Stimulated activated memory B cell treated with anti-CD40 and anti-IgM and Interleukin-4, amounts not matched to agents 10 μg/mL and 1 μg/mL and 100 μg/mL, for 72 hours (primary cell): ENCODE results near the gene CHSY3.

Experiments
- ATAC-seq: fragments of 150-1000 bp; cut with Tn5 transposase; 2 replicates; pipeline ENCODE4 v1.10.0; 2021
- H3K27ac Mint-ChIP-seq: one replicate; pipeline ENCODE4 v1.8.0; 2022; ENCODE audit warnings: mild to moderate bottlenecking, mixed read lengths
- H3K27me3 Mint-ChIP-seq: one replicate; pipeline ENCODE4 v1.8.0; 2022; ENCODE audit warnings: mixed read lengths
- H3K36me3 Mint-ChIP-seq: one replicate; pipeline ENCODE4 v1.8.0; 2022; ENCODE audit warnings: mixed read lengths
- H3K4me1 Mint-ChIP-seq: one replicate; pipeline ENCODE4 v1.8.0; 2022; ENCODE audit warnings: mixed read lengths
- H3K4me3 Mint-ChIP-seq: one replicate; pipeline ENCODE4 v1.8.0; 2022; ENCODE audit warnings: mild to moderate bottlenecking, moderate library complexity, mixed read lengths
- H3K9me3 Mint-ChIP-seq: one replicate; pipeline ENCODE4 v1.8.0; 2022; ENCODE audit warnings: mixed read lengths

Gene CHSY3

GRCh38 chr5:129973716-129974426 is 69.6 kb downstream of the CHSY3 start:
- ATAC-seq: no peak
- Mint-ChIP-seq H3K4me3 (no peak overlapping the region), H3K4me1 (no peaks in the 10 kb centered on the region), H3K36me3 (no peaks in the 10 kb centered on the region), H3K27me3 (no peaks in the 10 kb centered on the region), H3K27ac (no peak overlapping the region), H3K9me3 (no peaks in the 10 kb centered on the region)

GRCh38 chr5:129977810-129978209 is 73.5 kb downstream of the CHSY3 start:
- H3K36me3 Mint-ChIP-seq: no peaks in the 10 kb centered on the region
- H3K27ac Mint-ChIP-seq: no peak overlapping the region
- no peak overlapping the region for H3K4me3 Mint-ChIP-seq
- ATAC-seq: no peak
- H3K4me1 Mint-ChIP-seq: no peaks in the 10 kb centered on the region
- H3K27me3 Mint-ChIP-seq: no peaks in the 10 kb centered on the region
- H3K9me3 Mint-ChIP-seq: peaks cover 4% of the 10 kb centered on the region

- Mint-ChIP-seq H3K27me3 (no peaks in the 10 kb centered on the region), H3K4me1 (no peaks in the 10 kb centered on the region), H3K4me3 (no peak overlapping the region), H3K27ac (no peak overlapping the region), H3K36me3 (no peaks in the 10 kb centered on the region), H3K9me3 (peaks cover 4% of the 10 kb centered on the region)
- ATAC-seq: no peak
Observed at GRCh38 chr5:129978270-129978669, 74.0 kb downstream of the CHSY3 start.

GRCh38 chr5:129988453-129988852 is 84.2 kb downstream of the CHSY3 start:
- H3K36me3 Mint-ChIP-seq: no peaks in the 10 kb centered on the region
- no peaks in the 10 kb centered on the region for H3K4me1 Mint-ChIP-seq
- peaks cover 17% of the 10 kb centered on the region for H3K9me3 Mint-ChIP-seq
- no peaks in the 10 kb centered on the region for H3K27me3 Mint-ChIP-seq
- no peak overlapping the region for H3K4me3 Mint-ChIP-seq
- no peak overlapping the region for H3K27ac Mint-ChIP-seq
- ATAC-seq: no peak

- no peak for ATAC-seq
- H3K27me3 Mint-ChIP-seq: no peaks in the 10 kb centered on the region
- no peak overlapping the region for H3K27ac Mint-ChIP-seq
- no peak overlapping the region for H3K4me3 Mint-ChIP-seq
- peaks cover 10% of the 10 kb centered on the region for H3K9me3 Mint-ChIP-seq
- no peaks in the 10 kb centered on the region for H3K4me1 Mint-ChIP-seq
- no peaks in the 10 kb centered on the region for H3K36me3 Mint-ChIP-seq
Observed at GRCh38 chr5:129991780-129992179, 87.5 kb downstream of the CHSY3 start.

GRCh38 chr5:129996896-129997295 is 92.6 kb downstream of the CHSY3 start:
- Mint-ChIP-seq H3K9me3 (peaks cover 10% of the 10 kb centered on the region), H3K27me3 (no peaks in the 10 kb centered on the region)
- ATAC-seq: no peak

GRCh38 chr5:130000460-130000859 is 96.2 kb downstream of the CHSY3 start:
- ATAC-seq: no peak
- Mint-ChIP-seq H3K4me3 (no peak overlapping the region), H3K27me3 (no peaks in the 10 kb centered on the region), H3K27ac (no peak overlapping the region), H3K4me1 (no peaks in the 10 kb centered on the region), H3K36me3 (no peaks in the 10 kb centered on the region), H3K9me3 (peaks cover 4% of the 10 kb centered on the region)

More at GRCh38 chr5:129996896-129997295, 92.6 kb downstream of the CHSY3 start:
- no peak overlapping the region for H3K27ac Mint-ChIP-seq
- H3K36me3 Mint-ChIP-seq: no peaks in the 10 kb centered on the region
- H3K4me3 Mint-ChIP-seq: no peak overlapping the region
- H3K4me1 Mint-ChIP-seq: no peaks in the 10 kb centered on the region

- no peaks in the 10 kb centered on the region for H3K36me3 Mint-ChIP-seq
- no peaks in the 10 kb centered on the region for H3K9me3 Mint-ChIP-seq
- no peaks in the 10 kb centered on the region for H3K4me1 Mint-ChIP-seq
- ATAC-seq: no peak
- H3K27ac Mint-ChIP-seq: no peak overlapping the region
- H3K27me3 Mint-ChIP-seq: no peaks in the 10 kb centered on the region
- no peak overlapping the region for H3K4me3 Mint-ChIP-seq
Observed at GRCh38 chr5:130002183-130002582, 97.9 kb downstream of the CHSY3 start.

- no peaks in the 10 kb centered on the region for H3K4me1 Mint-ChIP-seq
- H3K27me3 Mint-ChIP-seq: no peaks in the 10 kb centered on the region
- no peak for ATAC-seq
- H3K4me3 Mint-ChIP-seq: no peak overlapping the region
- H3K9me3 Mint-ChIP-seq: no peaks in the 10 kb centered on the region
- no peak overlapping the region for H3K27ac Mint-ChIP-seq
- H3K36me3 Mint-ChIP-seq: no peaks in the 10 kb centered on the region
Observed at GRCh38 chr5:130002876-130003275, 98.6 kb downstream of the CHSY3 start.

GRCh38 chr5:130011986-130012385 is 107.7 kb downstream of the CHSY3 start:
- no peak overlapping the region for H3K27ac Mint-ChIP-seq
- H3K4me1 Mint-ChIP-seq: no peaks in the 10 kb centered on the region
- no peaks in the 10 kb centered on the region for H3K27me3 Mint-ChIP-seq
- peaks cover 13% of the 10 kb centered on the region for H3K9me3 Mint-ChIP-seq
- no peak for ATAC-seq
- H3K36me3 Mint-ChIP-seq: no peaks in the 10 kb centered on the region
- no peak overlapping the region for H3K4me3 Mint-ChIP-seq

- Mint-ChIP-seq H3K27me3 (no peaks in the 10 kb centered on the region), H3K4me1 (no peaks in the 10 kb centered on the region), H3K9me3 (peaks cover 12% of the 10 kb centered on the region), H3K27ac (no peak overlapping the region), H3K4me3 (no peak overlapping the region), H3K36me3 (no peaks in the 10 kb centered on the region)
- ATAC-seq: no peak
Observed at GRCh38 chr5:130017173-130017572, 112.9 kb downstream of the CHSY3 start.

- Mint-ChIP-seq H3K4me3 (no peak overlapping the region), H3K9me3 (peaks cover 12% of the 10 kb centered on the region)
Observed at GRCh38 chr5:130018641-130019040, 114.4 kb downstream of the CHSY3 start.

GRCh38 chr5:130021000-130021399 is 116.7 kb downstream of the CHSY3 start:
- H3K36me3 Mint-ChIP-seq: no peaks in the 10 kb centered on the region
- H3K27me3 Mint-ChIP-seq: no peaks in the 10 kb centered on the region
- ATAC-seq: no peak

More at GRCh38 chr5:130018641-130019040, 114.4 kb downstream of the CHSY3 start:
- H3K4me1 Mint-ChIP-seq: no peaks in the 10 kb centered on the region
- ATAC-seq: no peak
- no peaks in the 10 kb centered on the region for H3K27me3 Mint-ChIP-seq
- H3K36me3 Mint-ChIP-seq: no peaks in the 10 kb centered on the region
- no peak overlapping the region for H3K27ac Mint-ChIP-seq

GRCh38 chr5:130021876-130022275 is 117.6 kb downstream of the CHSY3 start:
- Mint-ChIP-seq H3K4me1 (no peaks in the 10 kb centered on the region), H3K36me3 (no peaks in the 10 kb centered on the region), H3K4me3 (no peak overlapping the region), H3K9me3 (peaks cover 4% of the 10 kb centered on the region), H3K27me3 (no peaks in the 10 kb centered on the region), H3K27ac (no peak overlapping the region)
- no peak for ATAC-seq

More at GRCh38 chr5:130021000-130021399, 116.7 kb downstream of the CHSY3 start:
- Mint-ChIP-seq H3K4me3 (no peak overlapping the region), H3K4me1 (no peaks in the 10 kb centered on the region), H3K27ac (no peak overlapping the region), H3K9me3 (peaks cover 4% of the 10 kb centered on the region)

- peaks cover 5% of the 10 kb centered on the region for H3K9me3 Mint-ChIP-seq
- H3K4me1 Mint-ChIP-seq: no peaks in the 10 kb centered on the region
- no peak overlapping the region for H3K4me3 Mint-ChIP-seq
- H3K36me3 Mint-ChIP-seq: no peaks in the 10 kb centered on the region
- no peaks in the 10 kb centered on the region for H3K27me3 Mint-ChIP-seq
- H3K27ac Mint-ChIP-seq: no peak overlapping the region
- ATAC-seq: no peak
Observed at GRCh38 chr5:130023604-130024003, 119.3 kb downstream of the CHSY3 start.

- no peaks in the 10 kb centered on the region for H3K36me3 Mint-ChIP-seq
- H3K27ac Mint-ChIP-seq: no peak overlapping the region
- H3K9me3 Mint-ChIP-seq: peaks cover 8% of the 10 kb centered on the region
- H3K4me3 Mint-ChIP-seq: no peak overlapping the region
- H3K27me3 Mint-ChIP-seq: no peaks in the 10 kb centered on the region
- no peaks in the 10 kb centered on the region for H3K4me1 Mint-ChIP-seq
- no peak for ATAC-seq
Observed at GRCh38 chr5:130024006-130024405, 119.7 kb downstream of the CHSY3 start.
